Fibroblast of skin of left biceps (primary cell): Measurements from ENCODE around the gene ABHD6.
"Not testable (repeated sequence)": the region's sequence is repeated elsewhere in the genome, so short reads cannot be mapped to it uniquely, and the experiment has no call there.

Experiments used
- DNase-seq, 2 experiments: peaks; one replicate each; pipeline ENCODE4 v3.0.0-alpha.2; 2013; ENCODE audit warnings: low read depth in 2 of 2

The ABHD6 gene

DNA sequence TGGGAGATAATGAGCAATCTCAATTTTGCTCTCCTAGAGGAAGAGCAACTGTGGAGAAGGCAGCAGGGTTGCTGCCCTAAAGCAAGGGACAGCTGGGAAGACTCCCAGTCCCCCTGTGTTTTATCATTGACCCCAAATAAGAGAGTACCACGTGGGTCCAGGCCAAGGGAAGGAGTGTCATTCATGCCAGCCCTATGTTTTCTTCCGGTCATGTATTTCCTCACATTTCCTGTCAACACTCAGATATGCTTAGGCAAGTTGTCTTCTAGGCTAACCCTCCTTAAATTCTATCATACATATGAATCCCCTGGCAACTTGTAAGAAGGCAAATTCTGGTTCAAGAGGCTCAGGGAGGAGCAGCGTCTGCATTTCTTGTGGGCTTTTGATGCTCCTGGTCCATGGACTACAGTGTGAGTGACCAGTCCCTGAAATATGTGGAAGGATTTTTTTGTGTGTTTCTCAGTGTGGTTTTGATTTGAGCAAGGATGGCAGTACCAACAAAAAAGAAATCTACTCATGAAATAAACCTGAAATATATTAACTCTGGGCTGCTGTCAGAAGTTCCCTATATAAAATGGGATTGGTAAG lies 36.5 kb downstream of the ABHD6 start:
- DNase-seq, result no peak

DNA sequence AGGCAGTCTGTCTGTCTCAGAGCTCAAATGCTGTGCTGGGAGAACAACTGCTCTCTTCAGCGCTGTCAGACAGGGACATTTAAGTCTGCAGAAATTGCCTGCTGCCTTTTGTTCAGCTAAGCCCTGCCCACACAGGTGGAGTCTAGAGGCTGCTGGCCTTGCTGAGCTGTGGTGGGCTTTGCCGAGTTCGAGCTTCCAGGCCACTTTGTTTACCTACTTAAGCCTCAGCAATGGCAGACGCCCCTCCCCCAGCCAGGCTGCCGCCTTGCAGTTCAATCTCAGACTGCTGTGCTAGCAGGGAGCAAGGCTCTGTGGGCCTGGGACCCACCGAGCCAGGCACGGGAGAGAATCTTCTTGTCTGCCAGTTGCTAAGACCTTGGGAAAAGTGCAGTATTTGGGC lies 43.5 kb downstream of the ABHD6 start:
- no peak for DNase-seq

DNA sequence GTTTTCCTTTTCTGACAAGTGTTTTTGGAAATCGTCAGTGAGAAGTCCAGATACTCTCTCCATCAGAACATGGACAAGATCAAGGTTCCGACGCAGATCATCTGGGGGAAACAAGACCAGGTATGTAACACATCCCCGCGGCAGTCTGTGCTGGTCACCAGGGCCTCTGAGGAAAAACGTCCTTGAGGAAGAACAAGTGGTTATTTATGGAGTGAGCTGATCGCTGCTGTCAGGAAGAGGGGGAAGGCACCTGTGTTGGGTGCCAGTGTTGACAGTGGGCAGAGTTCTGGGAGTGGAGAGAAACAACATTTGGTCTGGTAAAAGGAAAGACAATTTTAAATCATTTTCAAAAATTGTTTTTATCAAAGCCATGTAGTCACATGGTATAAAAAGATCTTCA lies 47.7 kb downstream of the ABHD6 start:
- DNase-seq, result no peak

DNA sequence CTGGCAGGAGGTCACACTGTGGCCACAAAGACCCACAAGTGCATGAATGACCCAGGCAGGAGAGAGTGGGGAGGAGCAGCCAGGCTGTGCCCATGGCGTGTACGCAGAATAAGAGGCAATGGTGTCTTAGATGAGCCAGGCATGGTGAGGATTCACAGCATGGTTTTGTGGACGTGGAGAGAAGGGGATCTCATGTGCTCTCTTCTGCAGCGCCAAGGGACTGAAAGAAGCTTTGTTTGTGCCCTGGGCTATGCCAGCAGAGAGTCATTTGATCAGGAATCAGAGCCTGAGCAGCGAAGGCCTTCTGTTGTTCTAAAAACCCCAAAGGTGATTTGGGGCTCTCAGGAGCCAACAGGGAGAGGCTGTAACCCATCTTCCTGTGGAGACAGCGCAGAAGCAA lies 49.8 kb downstream of the ABHD6 start:
- no peak for DNase-seq

DNA sequence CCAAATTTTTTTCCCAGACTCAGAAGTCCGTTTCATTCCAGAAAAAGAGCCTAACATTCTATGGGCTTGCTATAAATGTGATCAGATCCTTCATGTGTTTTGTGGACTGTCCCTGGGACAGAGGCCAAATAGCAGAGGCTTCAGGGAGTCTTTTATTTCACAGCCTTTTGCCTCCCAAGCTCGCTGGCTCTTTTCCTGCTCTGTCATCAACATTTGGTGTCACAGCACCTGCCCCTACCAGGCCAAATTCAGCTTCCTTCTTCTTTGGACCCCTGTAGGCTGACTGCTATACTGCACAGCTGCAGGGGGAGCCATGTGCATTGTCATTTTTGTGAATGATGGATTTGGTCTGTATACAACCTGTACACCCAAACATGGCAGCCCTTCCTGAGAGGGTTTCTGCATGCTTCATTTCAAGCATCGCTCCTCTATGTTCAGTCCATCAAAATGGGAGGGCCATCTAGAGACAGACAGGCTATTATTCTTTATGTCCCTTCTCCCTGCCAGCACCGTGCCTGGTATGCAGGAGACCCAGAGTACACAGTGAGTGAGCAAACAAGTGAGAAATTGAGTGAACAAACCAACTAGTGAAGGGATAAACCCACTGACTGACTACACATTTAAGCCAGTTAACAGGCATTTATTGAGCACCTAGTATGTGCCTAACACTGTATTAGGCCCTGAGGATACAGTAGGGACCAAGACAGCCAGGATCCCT lies 50.6 kb downstream of the ABHD6 start:
- DNase-seq, result no peak

GRCh38 chr3:58288964-58289613 lies 51.5 kb downstream of the ABHD6 start:
- not testable (repeated sequence) for DNase-seq

GRCh38 chr3:58290446-58290845 lies 52.9 kb downstream of the ABHD6 start:
- not testable (repeated sequence) for DNase-seq

DNA sequence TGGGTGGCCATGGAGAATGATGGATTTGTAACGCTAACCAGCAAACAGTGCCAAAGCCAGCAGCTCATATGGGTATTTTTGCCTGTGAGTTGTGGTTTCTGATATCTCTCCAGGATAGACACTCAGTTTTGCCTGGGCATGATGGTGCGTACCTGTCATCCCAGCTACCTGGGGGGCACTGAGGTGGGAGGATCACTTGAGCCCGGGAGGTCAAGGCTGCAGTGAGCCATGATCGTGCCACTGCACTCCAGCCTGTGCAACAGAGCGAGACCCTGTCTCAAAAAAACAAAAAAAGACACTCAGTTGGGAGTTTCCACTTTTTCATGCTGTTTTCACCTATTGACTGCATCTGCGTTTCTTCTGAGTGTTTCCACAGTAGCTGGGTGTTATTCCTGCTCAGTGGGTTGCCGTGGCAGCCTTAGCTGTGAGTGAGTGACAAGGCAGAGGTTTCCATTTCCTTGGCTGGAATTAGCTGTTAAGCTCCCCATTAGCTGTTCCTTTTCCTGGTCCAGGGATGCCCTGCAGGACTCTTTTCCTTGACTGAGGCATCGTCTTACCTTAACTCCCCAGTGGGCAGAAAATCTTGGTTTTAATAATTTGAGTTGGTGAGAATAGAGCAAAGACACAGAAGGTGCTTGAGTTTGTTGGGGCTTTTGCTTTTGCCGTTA lies 54.2 kb downstream of the ABHD6 start:
- no peak for DNase-seq

DNA sequence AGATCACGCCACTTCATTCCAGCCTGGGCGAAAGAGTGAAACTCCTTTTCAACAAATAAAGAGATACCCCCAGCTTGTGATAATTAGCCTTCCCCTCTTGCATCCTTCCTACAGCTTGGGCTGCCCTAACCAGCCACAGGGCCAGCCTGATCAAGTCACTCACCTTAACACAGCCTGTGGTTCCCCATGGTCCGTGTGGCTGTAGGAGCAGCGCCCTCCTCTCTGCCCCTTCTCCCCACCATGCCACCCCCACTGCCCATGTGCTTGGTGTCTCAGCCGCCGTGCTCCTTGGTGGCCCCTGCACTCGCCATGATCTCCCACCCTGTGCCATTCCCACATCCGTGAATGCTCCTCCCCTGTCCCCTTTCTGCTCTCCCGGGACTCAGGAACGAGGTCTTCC lies 55.3 kb downstream of the ABHD6 start:
- no peak for DNase-seq

GRCh38 chr3:58293516-58293915 lies 55.9 kb downstream of the ABHD6 start:
- DNase-seq, result no peak

DNA sequence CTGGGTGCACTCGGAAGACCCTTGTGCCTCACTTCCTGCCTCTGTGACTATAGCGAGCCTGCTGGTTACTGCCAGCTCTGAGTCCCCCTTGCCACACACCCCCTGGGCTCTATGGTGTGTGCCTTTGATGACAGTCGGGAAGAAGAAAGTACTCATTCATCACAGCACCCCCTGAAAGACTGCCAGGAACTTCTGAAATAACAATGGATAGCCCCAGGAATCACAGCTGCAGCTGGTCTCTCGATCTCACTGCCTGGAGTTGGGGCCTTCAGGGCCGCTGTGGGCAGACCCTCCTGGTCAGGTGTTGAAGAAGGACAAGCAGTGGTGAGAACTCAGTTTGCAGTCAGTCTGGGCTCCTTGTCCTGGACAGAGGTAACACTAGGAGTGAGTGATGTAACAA lies 58.7 kb downstream of the ABHD6 start:
- DNase-seq, result no peak

- no peak for DNase-seq
Observed at GRCh38 chr3:58296843-58297242, 59.3 kb downstream of the ABHD6 start.

GRCh38 chr3:58298190-58298589 lies 60.6 kb downstream of the ABHD6 start:
- no peak for DNase-seq

DNA sequence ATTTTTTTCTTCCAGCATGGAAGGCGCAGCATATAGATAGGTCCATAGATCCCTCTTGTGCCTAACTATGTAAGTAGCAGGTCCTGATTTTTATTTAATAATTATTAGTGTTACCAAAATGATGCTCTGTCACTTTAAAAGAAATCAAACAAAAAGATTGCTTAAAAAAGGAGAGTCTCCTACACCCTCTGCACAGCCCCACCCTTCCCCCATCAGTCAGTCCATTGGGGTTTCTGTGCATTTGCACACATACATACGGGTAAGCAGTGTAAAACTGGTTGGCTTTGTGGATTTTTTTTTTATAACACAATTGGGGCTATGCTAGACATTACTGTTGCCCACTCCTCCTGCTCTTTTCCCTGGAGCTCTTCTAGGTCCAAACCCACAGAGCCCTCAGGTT lies 61.5 kb downstream of the ABHD6 start:
- no peak for DNase-seq

GRCh38 chr3:58299839-58300516 lies 62.4 kb downstream of the ABHD6 start:
- DNase-seq, result no peak

DNA sequence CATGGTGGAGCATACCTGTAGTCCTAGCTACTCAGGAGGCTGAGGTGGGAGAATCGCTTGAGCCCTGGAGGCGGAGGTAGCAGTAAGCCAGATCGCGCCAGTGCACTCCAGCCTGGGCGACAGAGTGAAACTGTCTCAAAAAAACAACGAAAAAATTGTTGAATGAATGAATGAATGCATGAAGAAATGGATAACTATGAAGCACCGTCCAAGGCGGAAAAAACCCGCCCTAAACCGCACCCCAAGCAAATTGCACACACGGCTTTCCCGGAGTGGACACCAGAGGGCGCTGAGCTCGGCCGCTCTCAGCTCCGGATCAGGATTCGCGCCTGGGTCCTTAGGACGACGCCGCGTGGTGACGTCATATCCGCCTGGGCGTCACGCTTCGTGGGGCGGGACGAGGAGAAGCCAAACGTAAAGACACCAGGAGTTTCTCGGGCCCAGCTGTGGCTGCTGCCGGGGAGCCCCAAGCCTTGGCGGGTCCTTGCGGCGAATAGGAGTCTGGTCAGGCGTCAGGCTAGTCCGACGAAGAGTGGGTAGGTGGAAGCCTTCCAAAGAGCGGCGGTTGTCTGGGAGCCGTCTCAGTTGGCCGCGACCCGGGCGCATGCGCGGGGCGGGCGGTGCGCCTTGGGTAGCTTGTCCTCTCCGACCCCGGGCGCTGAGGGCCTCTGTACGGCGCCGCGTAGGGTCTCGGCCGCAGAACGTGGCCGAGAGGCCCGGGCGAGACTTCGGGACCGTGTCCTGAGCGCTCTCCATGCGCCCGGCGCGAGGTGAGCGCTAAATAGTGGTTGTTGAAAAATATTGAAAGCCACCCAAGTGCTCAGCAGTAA lies 68.5 kb downstream of the ABHD6 start, which contains the start of the genes HTD2 and RPP14:
Gene HTD2 (plus strand): TSS at position 639 of the 830 bp plus-strand sequence. CDS start 11,094 bp downstream, outside the sequence.
Gene RPP14 (plus strand): TSS at position 364 of the 830 bp plus-strand sequence. CDS start 4,085 bp downstream, outside the sequence.
- DNase-seq, result peak; percentile 90 to 91

DNA sequence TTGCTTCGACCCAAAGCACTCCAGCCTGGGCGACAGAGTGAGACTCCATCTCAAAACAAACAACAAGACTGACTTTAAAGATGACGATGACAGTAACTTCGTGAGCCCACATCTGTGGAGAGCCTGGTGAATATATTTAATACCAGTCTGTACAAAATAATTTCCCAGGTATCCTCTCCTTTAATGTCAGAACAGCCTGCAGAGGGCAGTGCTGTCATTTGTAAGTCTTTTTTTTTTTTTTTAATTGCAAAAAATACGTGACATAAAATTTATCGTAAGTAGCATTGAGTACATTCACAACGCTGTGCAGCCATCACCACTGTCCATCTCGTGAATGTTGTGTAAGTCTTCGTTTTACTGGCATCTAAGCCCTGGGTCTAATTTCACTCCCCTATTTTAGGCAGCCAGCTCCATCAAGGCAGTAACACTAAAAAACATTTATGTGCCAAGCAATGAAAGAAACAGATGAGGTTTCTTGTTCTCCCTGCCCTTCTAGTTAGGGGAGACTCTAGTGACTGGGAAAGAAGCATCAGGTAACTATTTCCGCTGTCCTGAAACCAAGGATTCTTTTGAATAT lies 70.1 kb downstream of the ABHD6 start:
- peak in 1 of 2 experiments; percentile 15 for DNase-seq

DNA sequence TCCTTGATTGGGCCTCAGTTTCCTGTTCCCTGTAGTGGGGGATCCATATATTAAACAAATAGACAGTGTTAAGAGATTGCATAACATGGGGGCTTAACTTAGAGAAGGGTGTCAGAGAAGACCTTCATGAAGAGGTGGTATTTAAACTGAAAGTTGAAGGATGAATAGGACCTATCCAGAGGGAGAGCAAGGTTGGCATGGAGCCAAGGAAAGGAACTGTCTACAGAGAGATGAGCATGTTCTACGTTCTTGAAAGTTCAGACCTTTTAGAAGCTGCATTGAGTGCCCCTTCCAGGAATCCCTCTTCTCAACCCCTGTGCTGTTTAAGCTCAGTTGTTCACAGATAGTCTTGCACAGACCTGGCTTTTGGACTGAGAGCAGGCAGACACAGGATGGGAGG lies 71.1 kb downstream of the ABHD6 start:
- no peak for DNase-seq

DNA sequence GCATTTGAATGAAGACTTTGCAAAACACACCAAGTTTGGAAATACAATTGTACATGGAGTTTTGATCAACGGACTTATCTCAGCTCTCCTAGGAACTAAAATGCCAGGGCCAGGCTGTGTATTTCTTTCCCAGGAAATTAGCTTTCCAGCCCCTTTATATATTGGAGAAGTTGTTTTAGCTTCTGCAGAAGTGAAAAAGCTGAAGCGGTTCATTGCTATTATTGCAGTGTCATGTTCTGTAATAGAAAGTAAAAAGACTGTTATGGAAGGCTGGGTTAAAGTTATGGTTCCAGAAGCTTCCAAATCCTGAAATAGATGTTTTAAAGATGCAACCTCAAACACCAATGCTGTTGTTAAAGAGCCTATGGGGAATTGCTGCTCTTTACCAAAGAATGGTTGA lies 80.2 kb downstream of the ABHD6 start:
- no peak for DNase-seq

DNA sequence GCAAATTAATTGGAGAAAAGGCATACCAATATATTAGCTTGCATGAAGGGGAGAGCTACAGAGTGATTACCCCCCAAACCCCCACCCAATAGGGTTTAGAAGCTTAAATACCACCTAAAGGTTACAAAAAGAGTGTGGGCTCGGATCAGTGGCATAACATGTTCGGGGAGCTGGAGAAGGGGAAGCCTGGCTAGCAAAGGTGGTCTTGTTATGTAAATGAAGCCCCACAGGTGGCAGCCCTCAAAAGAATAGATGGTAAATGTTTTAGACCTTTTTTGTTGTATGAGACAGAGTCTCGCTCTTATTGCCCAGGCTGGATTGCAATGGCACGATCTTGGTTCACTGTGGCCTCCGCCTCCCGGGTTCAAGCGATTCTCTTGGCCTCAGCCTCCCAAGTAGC lies 84.2 kb downstream of the ABHD6 start:
- DNase-seq, result no peak

DNA sequence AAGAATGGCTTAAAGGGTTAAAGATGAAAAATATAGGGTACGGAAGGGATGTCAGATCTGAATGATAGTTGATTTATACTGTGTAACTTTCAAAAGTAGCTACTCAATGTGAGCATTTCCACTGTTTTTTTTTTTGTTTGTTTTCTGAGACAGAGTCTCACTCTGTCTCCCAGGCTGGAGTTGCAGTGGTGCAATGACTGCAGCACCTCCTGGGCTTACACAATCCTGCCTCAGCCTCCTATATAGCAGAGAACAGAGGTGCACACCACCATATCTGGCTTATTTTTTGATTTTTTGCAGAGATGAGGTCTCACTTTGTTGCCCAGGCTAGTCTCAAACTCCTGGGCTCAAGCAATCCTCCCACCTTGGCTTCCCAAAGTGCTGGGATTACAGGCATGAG lies 85.2 kb downstream of the ABHD6 start:
- no peak for DNase-seq
